ENCODE measurements around the gene KIF2A.

KIF2A gene

GRCh38 chr5:62341783-62342475 is 35.9 kb downstream of the KIF2A start:
- TF ChIP-seq CTCF (IDR thresholded peaks at IDR 0.05) = no peak
- H3K79me2 ChIP-seq = peaks cover 23% of the 10 kb centered on the region
- no peaks in the 10 kb centered on the region for H3K9me3 ChIP-seq (ENCODE audit: control insufficient read depth, low read length)
- H3K27ac ChIP-seq = no peak overlapping the region
- H3K4me1 ChIP-seq = no peaks in the 10 kb centered on the region
- H3K27me3 ChIP-seq (ENCODE audit: control insufficient read depth, insufficient read depth, low read length) = no peaks in the 10 kb centered on the region
- H3K36me3 ChIP-seq (ENCODE audit: control insufficient read depth, insufficient read depth, low read length) = no peaks in the 10 kb centered on the region
- H3K4me3 ChIP-seq (ENCODE audit: low read depth, low read length) = no peak overlapping the region
- no peak overlapping the region for H3K4me2 ChIP-seq (ENCODE audit: low read length)
- H2AFZ ChIP-seq = no peak overlapping the region
- H3K9ac ChIP-seq = no peak overlapping the region

- no peak overlapping the region for H3K27ac ChIP-seq
These were observed 36.5 kb downstream of the KIF2A start for GRCh38 chr5:62342476-62342837.

GRCh38 chr5:62343428-62343827 is 37.4 kb downstream of the KIF2A start:
- no peak overlapping the region for H3K9ac ChIP-seq
- no peaks in the 10 kb centered on the region for H3K9me3 ChIP-seq (ENCODE audit: control insufficient read depth, low read length)
- H3K4me3 ChIP-seq (ENCODE audit: low read depth, low read length) = no peak overlapping the region
- H3K79me2 ChIP-seq = peaks cover 23% of the 10 kb centered on the region
- H3K36me3 ChIP-seq (ENCODE audit: control insufficient read depth, insufficient read depth, low read length) = no peaks in the 10 kb centered on the region
- H2AFZ ChIP-seq = no peak overlapping the region
- TF ChIP-seq CTCF (IDR thresholded peaks at IDR 0.05) = no peak
- H3K27ac ChIP-seq = no peak overlapping the region
- no peaks in the 10 kb centered on the region for H3K27me3 ChIP-seq (ENCODE audit: control insufficient read depth, insufficient read depth, low read length)
- no peak overlapping the region for H3K4me2 ChIP-seq (ENCODE audit: low read length)
- no peaks in the 10 kb centered on the region for H3K4me1 ChIP-seq

More at GRCh38 chr5:62342476-62342837, 36.5 kb downstream of the KIF2A start:
- H3K36me3 ChIP-seq (ENCODE audit: control insufficient read depth, insufficient read depth, low read length) = no peaks in the 10 kb centered on the region
- H3K4me2 ChIP-seq (ENCODE audit: low read length) = no peak overlapping the region
- no peak for TF ChIP-seq CTCF (IDR thresholded peaks at IDR 0.05)
- H3K27me3 ChIP-seq (ENCODE audit: control insufficient read depth, insufficient read depth, low read length) = no peaks in the 10 kb centered on the region
- no peak overlapping the region for H2AFZ ChIP-seq
- H3K9ac ChIP-seq = no peak overlapping the region
- no peaks in the 10 kb centered on the region for H3K4me1 ChIP-seq
- H3K9me3 ChIP-seq (ENCODE audit: control insufficient read depth, low read length) = no peaks in the 10 kb centered on the region
- H3K4me3 ChIP-seq (ENCODE audit: low read depth, low read length) = no peak overlapping the region
- H3K79me2 ChIP-seq = peaks cover 23% of the 10 kb centered on the region

DNA sequence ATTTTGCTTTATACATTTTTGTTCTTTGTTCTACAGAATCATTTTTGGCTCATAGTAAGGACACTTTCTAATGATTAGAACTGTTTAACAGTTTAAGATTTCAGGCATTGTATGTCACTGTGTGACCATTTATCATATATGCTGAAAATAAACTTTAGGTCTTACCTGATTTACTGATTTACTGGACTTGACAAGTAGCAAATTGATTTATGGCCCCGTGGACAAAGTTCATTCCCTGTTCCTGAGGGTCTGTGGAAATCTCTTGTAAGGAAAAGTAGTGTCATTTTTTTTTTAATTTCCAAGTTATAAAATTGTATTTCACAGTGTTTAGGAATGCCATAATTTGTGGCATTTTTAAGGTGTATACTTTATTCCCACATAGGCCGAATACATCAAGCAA is 40.7 kb downstream of the KIF2A start:
- no peaks in the 10 kb centered on the region for H3K4me1 ChIP-seq
- H3K9me3 ChIP-seq (ENCODE audit: control insufficient read depth, low read length) = no peaks in the 10 kb centered on the region
- H3K79me2 ChIP-seq = peaks cover 14% of the 10 kb centered on the region
- no peak overlapping the region for H3K27ac ChIP-seq
- H2AFZ ChIP-seq = no peak overlapping the region
- H3K36me3 ChIP-seq (ENCODE audit: control insufficient read depth, insufficient read depth, low read length) = no peaks in the 10 kb centered on the region
- H3K4me2 ChIP-seq (ENCODE audit: low read length) = no peak overlapping the region
- H3K27me3 ChIP-seq (ENCODE audit: control insufficient read depth, insufficient read depth, low read length) = no peaks in the 10 kb centered on the region
- no peak for TF ChIP-seq CTCF (IDR thresholded peaks at IDR 0.05)
- H3K9ac ChIP-seq = no peak overlapping the region
- no peak overlapping the region for H3K4me3 ChIP-seq (ENCODE audit: low read depth, low read length)

- TF ChIP-seq CTCF (IDR thresholded peaks at IDR 0.05) = no peak
- no peak overlapping the region for H3K4me2 ChIP-seq (ENCODE audit: low read length)
- H3K27me3 ChIP-seq (ENCODE audit: control insufficient read depth, insufficient read depth, low read length) = no peaks in the 10 kb centered on the region
- no peaks in the 10 kb centered on the region for H3K36me3 ChIP-seq (ENCODE audit: control insufficient read depth, insufficient read depth, low read length)
- no peak overlapping the region for H3K27ac ChIP-seq
- no peaks in the 10 kb centered on the region for H3K9me3 ChIP-seq (ENCODE audit: control insufficient read depth, low read length)
- no peak overlapping the region for H2AFZ ChIP-seq
- H3K79me2 ChIP-seq = peaks cover 6% of the 10 kb centered on the region
- H3K4me3 ChIP-seq (ENCODE audit: low read depth, low read length) = no peak overlapping the region
- H3K9ac ChIP-seq = no peak overlapping the region
- no peaks in the 10 kb centered on the region for H3K4me1 ChIP-seq
These were observed 41.9 kb downstream of the KIF2A start for GRCh38 chr5:62347928-62348327.
